ENCODE measurements around the gene PARD3. TPM values are rescaled to one million over a fixed set of nuclear protein-coding genes. Genes with fewer than 3 reads are reported as not detected.

The PARD3 gene
- total RNA-seq, 4 donors from 2014 or later = 98.9 to 122 (median 105) TPM

- WGBS = 66% methylated on average over 4 of the region's 4 CpGs
- no peak overlapping the region for H3K27ac ChIP-seq (replicated peaks in 1 of 4)
- peaks cover 0 to 7% (median 3%) of the 10 kb centered on the region in 4 donors for H3K4me1 ChIP-seq
- no peaks in the 10 kb centered on the region for H3K9me3 ChIP-seq
- H3K27me3 ChIP-seq = no peaks in the 10 kb centered on the region
- intact Hi-C loops (cut with DNase I) = loop anchor here (10.0 kb wide), 1 partner anchor 262 kb away; no protein-coding TSS in a partner anchor
- DNase-seq (ENCODE audit: extremely low spot score) = no peak
- TF ChIP-seq EP300 (IDR thresholded peaks at IDR 0.05) = no peak
- no peak for TF ChIP-seq POLR2AphosphoS5 (IDR thresholded peaks at IDR 0.05)
- TF ChIP-seq CTCF (IDR thresholded peaks at IDR 0.05) = no peak
- no peak for TF ChIP-seq POLR2A (IDR thresholded peaks at IDR 0.05; ENCODE audit: low read depth)
- peaks cover 6 to 31% (median 9%) of the 10 kb centered on the region in 4 donors for H3K36me3 ChIP-seq
- H3K4me3 ChIP-seq = no peak overlapping the region
Observed at GRCh38 chr10:34373211-34373610, 441.9 kb downstream of the PARD3 start.

- Histone ChIP-seq H3K27ac (replicated peaks in 1 of 4) (no peak overlapping the region), H3K4me1 (peaks cover 0 to 7% (median 3%) of the 10 kb centered on the region in 4 donors), H3K27me3 (no peaks in the 10 kb centered on the region), H3K4me3 (no peak overlapping the region), H3K36me3 (peaks cover 3 to 34% (median 6%) of the 10 kb centered on the region in 4 donors), H3K9me3 (no peaks in the 10 kb centered on the region)
- DNase-seq (ENCODE audit: extremely low spot score) = no peak
- TF ChIP-seq POLR2A (IDR thresholded peaks at IDR 0.05; ENCODE audit: low read depth) (no peak), POLR2AphosphoS5 (IDR thresholded peaks at IDR 0.05) (no peak), CTCF (IDR thresholded peaks at IDR 0.05) (no peak)
- intact Hi-C loops (cut with DNase I) = loop anchor here (10.0 kb wide), 1 partner anchor 262 kb away; no protein-coding TSS in a partner anchor
Observed at GRCh38 chr10:34372509-34372908, 442.6 kb downstream of the PARD3 start.

- 89% methylated on average over 5 of the region's 5 CpGs for WGBS
- peaks cover 0 to 35% (median 2%) of the 10 kb centered on the region in 4 donors for H3K36me3 ChIP-seq
- no peaks in the 10 kb centered on the region for H3K27me3 ChIP-seq
- peaks cover 0 to 7% (median 3%) of the 10 kb centered on the region in 4 donors for H3K4me1 ChIP-seq
- H3K27ac ChIP-seq (replicated peaks in 1 of 4) = no peak overlapping the region
- TF ChIP-seq POLR2A (IDR thresholded peaks at IDR 0.05; ENCODE audit: low read depth) (no peak), POLR2AphosphoS5 (IDR thresholded peaks at IDR 0.05) (no peak), CTCF (IDR thresholded peaks at IDR 0.05) (no peak), EP300 (IDR thresholded peaks at IDR 0.05) (no peak)
- no peak for DNase-seq (ENCODE audit: extremely low spot score)
- H3K9me3 ChIP-seq = no peaks in the 10 kb centered on the region
- H3K4me3 ChIP-seq = no peak overlapping the region
- intact Hi-C loops (cut with DNase I) = loop anchor here (10.0 kb wide), 1 partner anchor 265 kb away; no protein-coding TSS in a partner anchor
Observed at GRCh38 chr10:34370126-34370525, 445.0 kb downstream of the PARD3 start.

GRCh38 chr10:34369120-34369519 lies 446.0 kb downstream of the PARD3 start:
- Histone ChIP-seq H3K36me3 (peaks cover 0 to 32% (median under 1%) of the 10 kb centered on the region in 4 donors), H3K4me3 (no peak overlapping the region), H3K4me1 (peaks cover 0 to 5% (median under 1%) of the 10 kb centered on the region in 4 donors), H3K27ac (replicated peaks in 1 of 4) (no peak overlapping the region), H3K27me3 (no peaks in the 10 kb centered on the region), H3K9me3 (no peaks in the 10 kb centered on the region)
- no peak for DNase-seq (ENCODE audit: extremely low spot score)
- TF ChIP-seq EP300 (IDR thresholded peaks at IDR 0.05) (no peak), POLR2A (IDR thresholded peaks at IDR 0.05; ENCODE audit: low read depth) (no peak), CTCF (IDR thresholded peaks at IDR 0.05) (no peak), POLR2AphosphoS5 (IDR thresholded peaks at IDR 0.05) (no peak)
- WGBS = 95% methylated on average over 3 of the region's 3 CpGs
- intact Hi-C loops (cut with DNase I) = no loop called here
